RWPE2 (cell line): Measurements from ENCODE around the gene SLFNL1.

Source experiments
- ATAC-seq: fragments of 200-7000 bp; cut with Tn5 transposase; 3 replicates; pipeline ENCODE4 v1.9.1; 2021; ENCODE audit warnings: low read depth
- DNase-seq: peaks from one replicate; pipeline ENCODE4 v3.0.0-alpha.2; 2020; ENCODE audit warnings: low spot score
- H3K27ac ChIP-seq: fragments of 450-650 bp; 2 replicates; pipeline ENCODE4 v1.5.1; 2017; ENCODE audit warnings: mild to moderate bottlenecking; ENCODE audit not compliant: poor library complexity, severe bottlenecking
- H3K27me3 ChIP-seq: fragments of 250-450 bp; sonication (Bioruptor Pico); 2 replicates; pipeline ENCODE4 v1.5.1; 2021; ENCODE audit warnings: mild to moderate bottlenecking, moderate library complexity; ENCODE audit not compliant: insufficient read depth, poor library complexity, severe bottlenecking
- H3K36me3 ChIP-seq: fragments of 250-450 bp; sonication (Bioruptor Pico); 2 replicates; pipeline ENCODE4 v1.5.1; 2020; ENCODE audit warnings: low read depth, mild to moderate bottlenecking, moderate library complexity
- H3K4me1 ChIP-seq: fragments of 250-450 bp; sonication (Bioruptor Pico); 2 replicates; pipeline ENCODE4 v1.5.1; 2021; ENCODE audit warnings: mild to moderate bottlenecking, moderate library complexity; ENCODE audit not compliant: insufficient read depth, poor library complexity, severe bottlenecking
- H3K4me3 ChIP-seq: fragments of 250-450 bp; sonication (Bioruptor Pico); 2 replicates; pipeline ENCODE4 v1.5.1; 2021; ENCODE audit warnings: mild to moderate bottlenecking, moderate library complexity; ENCODE audit not compliant: severe bottlenecking
- H3K9me3 ChIP-seq: fragments of 250-450 bp; sonication (Bioruptor Pico); 2 replicates; pipeline ENCODE4 v1.5.1; 2021; ENCODE audit warnings: mild to moderate bottlenecking, moderate library complexity; ENCODE audit not compliant: severe bottlenecking
- CTCF ChIP-seq: fragments of 450-650 bp; IDR thresholded peaks from one replicate; pipeline ENCODE4 v1.5.1; 2017; ENCODE audit warnings: mild to moderate bottlenecking, moderate library complexity; ENCODE audit not compliant: poor library complexity, severe bottlenecking

The SLFNL1 gene

GRCh38 chr1:41017141-41018017 is 4.1 kb downstream of the SLFNL1 start:
- H3K27ac ChIP-seq, result no peak overlapping the region
- DNase-seq (no peak), ATAC-seq (no peak)
- no peaks in the 10 kb centered on the region for H3K4me1 ChIP-seq
- no peaks in the 10 kb centered on the region for H3K27me3 ChIP-seq
- TF ChIP-seq CTCF, result no peak
- H3K4me3 ChIP-seq, result no peak overlapping the region
- no peaks in the 10 kb centered on the region for H3K9me3 ChIP-seq
- H3K36me3 ChIP-seq, result peaks cover 34% of the 10 kb centered on the region

- Histone ChIP-seq H3K4me1 (no peaks in the 10 kb centered on the region), H3K9me3 (no peaks in the 10 kb centered on the region), H3K36me3 (peaks cover 48% of the 10 kb centered on the region), H3K4me3 (no peak overlapping the region), H3K27me3 (no peaks in the 10 kb centered on the region), H3K27ac (no peak overlapping the region)
- TF ChIP-seq CTCF, result no peak
- no peak for ATAC-seq
- DNase-seq, result no peak
Measured at GRCh38 chr1:41015897-41016470, 5.5 kb downstream of the SLFNL1 start.

- H3K4me3 ChIP-seq, result no peak overlapping the region
- ATAC-seq (no peak), DNase-seq (no peak)
- H3K36me3 ChIP-seq, result peaks cover 54% of the 10 kb centered on the region
- H3K27me3 ChIP-seq, result no peaks in the 10 kb centered on the region
- H3K27ac ChIP-seq, result no peak overlapping the region
- H3K9me3 ChIP-seq, result no peaks in the 10 kb centered on the region
- no peak for TF ChIP-seq CTCF
- H3K4me1 ChIP-seq, result no peaks in the 10 kb centered on the region
Measured at GRCh38 chr1:41015281-41015896, 6.1 kb downstream of the SLFNL1 start.

GRCh38 chr1:41014871-41015270 is 6.7 kb downstream of the SLFNL1 start:
- no peaks in the 10 kb centered on the region for H3K27me3 ChIP-seq
- H3K27ac ChIP-seq, result no peak overlapping the region
- peaks cover 59% of the 10 kb centered on the region for H3K36me3 ChIP-seq
- no peaks in the 10 kb centered on the region for H3K4me1 ChIP-seq
- ATAC-seq, result no peak
- no peak for TF ChIP-seq CTCF
- no peak for DNase-seq
- H3K9me3 ChIP-seq, result no peaks in the 10 kb centered on the region
- no peak overlapping the region for H3K4me3 ChIP-seq
